ENCODE data around the gene CTNND2.
A peak's percentile ranks its signal among the peaks of the same experiment; 100 is the strongest.

CTNND2 gene

GRCh38 chr5:11527652-11528349, 376.4 kb downstream of the CTNND2 start:
- H2BK120ac ChIP-seq (ENCODE audit: insufficient read depth, low read length, poor library complexity): no peak overlapping the region
- H3K4ac ChIP-seq (ENCODE audit: low read depth, low read length): no peak overlapping the region
- H3K36me3 ChIP-seq (ENCODE audit: control insufficient read depth in 1 of 2, insufficient read depth in 2 of 2, low read length in 2 of 2): no peaks in the 10 kb centered on the region
- no peak overlapping the region for H4K91ac ChIP-seq (ENCODE audit: low read depth, low read length)
- WGBS (ENCODE audit: extremely low coverage, insufficient coverage, insufficient read length): no CpG with 5 or more reads among the region's 7 CpGs
- no peak for DNase-seq
- peaks cover 5 to 12% of the 10 kb centered on the region in 2 experiments for H3K4me1 ChIP-seq (ENCODE audit: control insufficient read depth in 1 of 2, insufficient read depth in 2 of 2, low read length in 2 of 2)
- H4K12ac ChIP-seq (ENCODE audit: low read depth, low read length): no peak overlapping the region
- H3K9ac ChIP-seq (ENCODE audit: low read length): no peak overlapping the region
- H3K14ac ChIP-seq (ENCODE audit: low read length): no peak overlapping the region
- no peak overlapping the region for H2AK5ac ChIP-seq (ENCODE audit: low read length)
- H2AFZ ChIP-seq (ENCODE audit: insufficient read depth, low read length, poor library complexity): no peak overlapping the region
- H3K9me3 ChIP-seq (ENCODE audit: insufficient read depth, low read depth, low read length): peaks cover 2% of the 10 kb centered on the region
- H4K8ac ChIP-seq (ENCODE audit: low read depth, low read length): no peak overlapping the region
- no peak overlapping the region for H3K23ac ChIP-seq (ENCODE audit: low read length)
- no peak overlapping the region for H2BK5ac ChIP-seq (ENCODE audit: low read depth, low read length, poor library complexity)
- H3K27ac ChIP-seq (ENCODE audit: low read depth, low read length): no peak overlapping the region
- peaks cover 2% of the 10 kb centered on the region for H3K79me1 ChIP-seq (ENCODE audit: low read length)
- H3K27me3 ChIP-seq (ENCODE audit: insufficient read depth, low read length): no peaks in the 10 kb centered on the region
- no peak overlapping the region for H2BK12ac ChIP-seq (ENCODE audit: low read length)
- H3K18ac ChIP-seq (ENCODE audit: low read length): no peak overlapping the region
- H3K4me2 ChIP-seq (ENCODE audit: low read length): no peak overlapping the region
- H3K79me2 ChIP-seq (ENCODE audit: control insufficient read depth, insufficient read depth, low read length, poor library complexity): no peaks in the 10 kb centered on the region
- no peak overlapping the region for H3K4me3 ChIP-seq (ENCODE audit: low read depth, low read length)

GRCh38 chr5:11525020-11525419, 379.2 kb downstream of the CTNND2 start:
- Histone ChIP-seq H3K23ac (ENCODE audit: low read length) (no peak overlapping the region), H2BK12ac (ENCODE audit: low read length) (no peak overlapping the region)
- no CpG with 5 or more reads among the region's 2 CpGs for WGBS (ENCODE audit: extremely low coverage, insufficient coverage, insufficient read length)

GRCh38 chr5:11524188-11524587, 380.1 kb downstream of the CTNND2 start:
- Histone ChIP-seq H2AFZ (ENCODE audit: insufficient read depth, low read length, poor library complexity) (no peak overlapping the region), H3K36me3 (ENCODE audit: control insufficient read depth in 1 of 2, insufficient read depth in 2 of 2, low read length in 2 of 2) (no peaks in the 10 kb centered on the region), H3K79me2 (ENCODE audit: control insufficient read depth, insufficient read depth, low read length, poor library complexity) (no peaks in the 10 kb centered on the region), H3K4ac (ENCODE audit: low read depth, low read length) (no peak overlapping the region), H3K4me1 (ENCODE audit: control insufficient read depth in 1 of 2, insufficient read depth in 2 of 2, low read length in 2 of 2) (peaks cover 5 to 12% of the 10 kb centered on the region in 2 experiments), H2BK5ac (ENCODE audit: low read depth, low read length, poor library complexity) (no peak overlapping the region), H2BK12ac (ENCODE audit: low read length) (no peak overlapping the region), H3K27me3 (ENCODE audit: insufficient read depth, low read length) (no peaks in the 10 kb centered on the region), H3K9ac (ENCODE audit: low read length) (no peak overlapping the region), H3K79me1 (ENCODE audit: low read length) (peaks cover 2% of the 10 kb centered on the region), H3K23ac (ENCODE audit: low read length) (no peak overlapping the region), H3K4me3 (ENCODE audit: low read depth, low read length) (no peak overlapping the region), H3K18ac (ENCODE audit: low read length) (no peak overlapping the region), H2AK5ac (ENCODE audit: low read length) (no peak overlapping the region), H2BK120ac (ENCODE audit: insufficient read depth, low read length, poor library complexity) (no peak overlapping the region), H3K14ac (ENCODE audit: low read length) (no peak overlapping the region), H4K91ac (ENCODE audit: low read depth, low read length) (no peak overlapping the region), H3K9me3 (ENCODE audit: insufficient read depth, low read depth, low read length) (peaks cover 2% of the 10 kb centered on the region), H4K8ac (ENCODE audit: low read depth, low read length) (no peak overlapping the region), H3K27ac (ENCODE audit: low read depth, low read length) (no peak overlapping the region), H4K12ac (ENCODE audit: low read depth, low read length) (no peak overlapping the region), H3K4me2 (ENCODE audit: low read length) (no peak overlapping the region)
- no CpG with 5 or more reads among the region's 4 CpGs for WGBS (ENCODE audit: extremely low coverage, insufficient coverage, insufficient read length)
- peak in 1 of 2 donors; percentile 45 for DNase-seq

More at GRCh38 chr5:11525020-11525419, 379.2 kb downstream of the CTNND2 start:
- Histone ChIP-seq H4K91ac (ENCODE audit: low read depth, low read length) (no peak overlapping the region), H2BK5ac (ENCODE audit: low read depth, low read length, poor library complexity) (no peak overlapping the region), H3K4ac (ENCODE audit: low read depth, low read length) (no peak overlapping the region), H3K18ac (ENCODE audit: low read length) (no peak overlapping the region), H4K12ac (ENCODE audit: low read depth, low read length) (no peak overlapping the region), H3K36me3 (ENCODE audit: control insufficient read depth in 1 of 2, insufficient read depth in 2 of 2, low read length in 2 of 2) (no peaks in the 10 kb centered on the region), H3K27ac (ENCODE audit: low read depth, low read length) (no peak overlapping the region), H3K14ac (ENCODE audit: low read length) (no peak overlapping the region), H2AFZ (ENCODE audit: insufficient read depth, low read length, poor library complexity) (no peak overlapping the region), H3K9ac (ENCODE audit: low read length) (no peak overlapping the region), H3K27me3 (ENCODE audit: insufficient read depth, low read length) (no peaks in the 10 kb centered on the region), H2BK120ac (ENCODE audit: insufficient read depth, low read length, poor library complexity) (no peak overlapping the region), H4K8ac (ENCODE audit: low read depth, low read length) (no peak overlapping the region), H3K79me2 (ENCODE audit: control insufficient read depth, insufficient read depth, low read length, poor library complexity) (no peaks in the 10 kb centered on the region), H3K4me3 (ENCODE audit: low read depth, low read length) (no peak overlapping the region), H3K9me3 (ENCODE audit: insufficient read depth, low read depth, low read length) (peaks cover 2% of the 10 kb centered on the region), H3K4me1 (ENCODE audit: control insufficient read depth in 1 of 2, insufficient read depth in 2 of 2, low read length in 2 of 2) (peaks cover 5 to 12% of the 10 kb centered on the region in 2 experiments), H3K4me2 (ENCODE audit: low read length) (no peak overlapping the region), H3K79me1 (ENCODE audit: low read length) (peaks cover 2% of the 10 kb centered on the region), H2AK5ac (ENCODE audit: low read length) (no peak overlapping the region)
- DNase-seq: peak; percentile 35 to 60

- H2AFZ ChIP-seq (ENCODE audit: insufficient read depth, low read length, poor library complexity): no peak overlapping the region
- no peak overlapping the region for H3K23ac ChIP-seq (ENCODE audit: low read length)
- no peaks in the 10 kb centered on the region for H3K27me3 ChIP-seq (ENCODE audit: insufficient read depth, low read length)
- no peak overlapping the region for H3K4me2 ChIP-seq (ENCODE audit: low read length)
- no peak overlapping the region for H3K4me3 ChIP-seq (ENCODE audit: low read depth, low read length)
- WGBS (ENCODE audit: extremely low coverage, insufficient coverage, insufficient read length): no CpG with 5 or more reads among the region's 4 CpGs
- H3K4me1 ChIP-seq (ENCODE audit: control insufficient read depth in 1 of 2, insufficient read depth in 2 of 2, low read length in 2 of 2): peaks cover 5 to 11% of the 10 kb centered on the region in 2 experiments
- H4K12ac ChIP-seq (ENCODE audit: low read depth, low read length): no peak overlapping the region
- H4K91ac ChIP-seq (ENCODE audit: low read depth, low read length): no peak overlapping the region
- no peak overlapping the region for H3K9ac ChIP-seq (ENCODE audit: low read length)
- no peak overlapping the region for H2BK5ac ChIP-seq (ENCODE audit: low read depth, low read length, poor library complexity)
- no peak for DNase-seq
- peaks cover 2% of the 10 kb centered on the region for H3K79me1 ChIP-seq (ENCODE audit: low read length)
- no peak overlapping the region for H2BK120ac ChIP-seq (ENCODE audit: insufficient read depth, low read length, poor library complexity)
- H3K4ac ChIP-seq (ENCODE audit: low read depth, low read length): no peak overlapping the region
- H3K36me3 ChIP-seq (ENCODE audit: control insufficient read depth in 1 of 2, insufficient read depth in 2 of 2, low read length in 2 of 2): no peaks in the 10 kb centered on the region
- H3K79me2 ChIP-seq (ENCODE audit: control insufficient read depth, insufficient read depth, low read length, poor library complexity): no peaks in the 10 kb centered on the region
- H2AK5ac ChIP-seq (ENCODE audit: low read length): no peak overlapping the region
- H4K8ac ChIP-seq (ENCODE audit: low read depth, low read length): no peak overlapping the region
- H3K27ac ChIP-seq (ENCODE audit: low read depth, low read length): no peak overlapping the region
- H3K14ac ChIP-seq (ENCODE audit: low read length): no peak overlapping the region
- peaks cover 2% of the 10 kb centered on the region for H3K9me3 ChIP-seq (ENCODE audit: insufficient read depth, low read depth, low read length)
- H2BK12ac ChIP-seq (ENCODE audit: low read length): no peak overlapping the region
- H3K18ac ChIP-seq (ENCODE audit: low read length): no peak overlapping the region
These were observed 381.4 kb downstream of the CTNND2 start for GRCh38 chr5:11522796-11523195.
